ENCODE data around the gene MAGI2.

DNA sequence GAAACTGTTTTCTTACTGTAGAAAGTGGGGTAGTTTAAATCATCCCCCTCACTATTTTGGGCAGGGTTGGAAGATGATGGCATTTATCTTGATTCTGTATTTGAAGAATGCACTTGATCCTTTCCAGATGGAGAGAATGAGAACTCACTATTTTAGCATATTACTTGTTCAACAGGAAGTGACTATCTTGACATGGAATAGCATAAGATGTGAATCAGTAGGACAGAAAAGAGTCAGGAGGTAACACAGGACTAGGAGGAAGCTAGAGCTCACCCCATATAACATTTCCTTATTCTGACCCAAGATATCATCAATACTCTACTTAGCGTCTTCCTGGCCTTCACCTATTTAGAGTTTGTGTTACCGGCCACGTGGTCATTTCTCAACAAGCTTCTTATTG is 1254.7 kb downstream of the MAGI2 start:
- TF ChIP-seq, protein P1, sequence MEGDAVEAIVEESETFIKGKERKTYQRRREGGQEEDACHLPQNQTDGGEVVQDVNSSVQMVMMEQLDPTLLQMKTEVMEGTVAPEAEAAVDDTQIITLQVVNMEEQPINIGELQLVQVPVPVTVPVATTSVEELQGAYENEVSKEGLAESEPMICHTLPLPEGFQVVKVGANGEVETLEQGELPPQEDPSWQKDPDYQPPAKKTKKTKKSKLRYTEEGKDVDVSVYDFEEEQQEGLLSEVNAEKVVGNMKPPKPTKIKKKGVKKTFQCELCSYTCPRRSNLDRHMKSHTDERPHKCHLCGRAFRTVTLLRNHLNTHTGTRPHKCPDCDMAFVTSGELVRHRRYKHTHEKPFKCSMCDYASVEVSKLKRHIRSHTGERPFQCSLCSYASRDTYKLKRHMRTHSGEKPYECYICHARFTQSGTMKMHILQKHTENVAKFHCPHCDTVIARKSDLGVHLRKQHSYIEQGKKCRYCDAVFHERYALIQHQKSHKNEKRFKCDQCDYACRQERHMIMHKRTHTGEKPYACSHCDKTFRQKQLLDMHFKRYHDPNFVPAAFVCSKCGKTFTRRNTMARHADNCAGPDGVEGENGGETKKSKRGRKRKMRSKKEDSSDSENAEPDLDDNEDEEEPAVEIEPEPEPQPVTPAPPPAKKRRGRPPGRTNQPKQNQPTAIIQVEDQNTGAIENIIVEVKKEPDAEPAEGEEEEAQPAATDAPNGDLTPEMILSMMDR (IDR thresholded peaks at IDR 0.05; ENCODE audit: low read depth, low read length, missing input control) = no peak
- no peak for TF ChIP-seq RAD21 (IDR thresholded peaks at IDR 0.05)
- no peak for TF ChIP-seq YY1 (IDR thresholded peaks at IDR 0.05)
- TF ChIP-seq EGR1 (IDR thresholded peaks at IDR 0.05; ENCODE audit: low read depth in 2 of 2) = no peak
- TF ChIP-seq, protein P2, sequence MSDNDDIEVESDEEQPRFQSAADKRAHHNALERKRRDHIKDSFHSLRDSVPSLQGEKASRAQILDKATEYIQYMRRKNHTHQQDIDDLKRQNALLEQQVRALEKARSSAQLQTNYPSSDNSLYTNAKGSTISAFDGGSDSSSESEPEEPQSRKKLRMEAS (IDR thresholded peaks at IDR 0.05) = no peak
- TF ChIP-seq, protein P3, sequence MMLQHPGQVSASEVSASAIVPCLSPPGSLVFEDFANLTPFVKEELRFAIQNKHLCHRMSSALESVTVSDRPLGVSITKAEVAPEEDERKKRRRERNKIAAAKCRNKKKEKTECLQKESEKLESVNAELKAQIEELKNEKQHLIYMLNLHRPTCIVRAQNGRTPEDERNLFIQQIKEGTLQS (IDR thresholded peaks at IDR 0.05) = no peak
- no peak for TF ChIP-seq TAF1 (conservative IDR thresholded peaks at IDR 0.05)
- no peak for TF ChIP-seq HNF4G (IDR thresholded peaks at IDR 0.05)
- TF ChIP-seq JUND (IDR thresholded peaks at IDR 0.05) = no peak
- no peak for TF ChIP-seq GABPA (IDR thresholded peaks at IDR 0.05 in 1 of 2, conservative IDR thresholded peaks at IDR 0.05 in 1 of 2)

Data from liver (tissue), 3 donors.